OCI-LY7 (cell line): ENCODE data around the gene CCL27.

Experiments used
- CTCF ChIP-seq: fragments of 200-600 bp; sonication (generic); conservative IDR thresholded peaks from 2 replicates; pipeline ENCODE4 v1.5.1; 2014; ENCODE audit warnings: mild to moderate bottlenecking, antibody characterized with exemption, low read length, moderate library complexity, mixed read lengths
- EZH2phosphoT487 ChIP-seq: fragments of 200-600 bp; sonication (generic); IDR thresholded peaks from 2 replicates; pipeline ENCODE4 v1.6.1; 2018; ENCODE audit warnings: low read depth, borderline replicate concordance, mild to moderate bottlenecking, mixed run types, antibody characterized with exemption, low read length, moderate library complexity, mixed read lengths

- no peak for TF ChIP-seq CTCF
- no peak for TF ChIP-seq EZH2phosphoT487
These were observed 5.5 kb downstream of the CCL27 start for GRCh38 chr9:34656992-34657391.
